Kidney (tissue), 14 donors: Measurements from ENCODE around the gene CSTB. TPM values are rescaled to one million over a fixed set of nuclear protein-coding genes. Genes with fewer than 3 reads are reported as not detected.

Experiments
- DNase-seq, 5 donors: peaks; one replicate each; pipeline ENCODE4 v3.0.0-alpha.2; 2013 to 2020
- FAIRE-seq: peaks from 2 replicates; lab custom pipeline; 2012; peaks lifted over from hg19 to GRCh38; lab: Jason Lieb, UNC
- H3K27ac ChIP-seq, 2 donors: one replicate each; pipeline ENCODE4 v1.7.0; 2013; ENCODE audit warnings: low read depth in 2 of 2, low read length in 2 of 2, inconsistent platforms in 1 of 2
- H3K27me3 ChIP-seq: one replicate; pipeline ENCODE4 v1.7.1; 2013; ENCODE audit warnings: low read length, inconsistent platforms; ENCODE audit not compliant: control insufficient read depth, insufficient read depth
- H3K36me3 ChIP-seq, 3 donors: one replicate each; pipeline versions ENCODE4 v1.7.0 to v1.7.1; 2013; ENCODE audit warnings: low read length in 3 of 3, control low read depth in 1 of 3, inconsistent platforms in 1 of 3; ENCODE audit not compliant: insufficient read depth in 3 of 3, control insufficient read depth in 2 of 3
- H3K4me1 ChIP-seq, 3 donors: one replicate each; pipeline versions ENCODE4 v1.7.0 to v1.7.1; 2013; ENCODE audit warnings: low read length in 3 of 3, inconsistent platforms in 1 of 3, low read depth in 1 of 3; ENCODE audit not compliant: control insufficient read depth in 2 of 3, insufficient read depth in 2 of 3
- H3K4me3 ChIP-seq, 3 donors: one replicate each; pipeline versions ENCODE4 v1.7.0 to v1.8.1; 2013; ENCODE audit warnings: low read length in 3 of 3, control low read depth in 1 of 3, inconsistent platforms in 1 of 3
- H3K9ac ChIP-seq, 3 donors: one replicate each; pipeline versions ENCODE4 v1.7.0 to v1.7.1; 2013; ENCODE audit warnings: low read length in 3 of 3, control low read depth in 1 of 3, inconsistent platforms in 1 of 3
- H3K9me3 ChIP-seq, 3 donors: one replicate each; pipeline versions ENCODE4 v1.7.0 to v1.7.1; 2013; ENCODE audit warnings: low read length in 3 of 3, control low read depth in 1 of 3, inconsistent platforms in 1 of 3; ENCODE audit not compliant: control insufficient read depth in 2 of 3, insufficient read depth in 1 of 3
- intact Hi-C: fragments of 100-400 bp; cut with DNase I; formaldehyde crosslinking; loops from one replicate; pipeline ENCODE4 v1.11.1; 2022
- polyA plus RNA-seq: library from polyadenylated mRNA; stranded (reverse); fragments of 350-450 nt; fragmentation: Illumina TruSeq; extraction: RNeasy Lipid Tissue Mini Kit (QIAGEN cat#74804); gene quantifications from one replicate; pipeline ENCODE4 v1.2.3, GENCODE V29; 2014; ENCODE audit warnings: low read depth, low replicate concordance; ENCODE audit not compliant: insufficient read depth
- total RNA-seq: library from RNA; stranded (reverse); fragmentation: NEBNext Ultra II Directional; extraction: Animal tissue kit (Norgen Biotek cat#: 25700); gene quantifications from one replicate; pipeline ENCODE4 v1.2.1, GENCODE V29; 2021
- TF ChIP-seq, protein P1 (sequence below): IDR thresholded peaks from 3 replicates; pipeline ENCODE4 v1.5.1; 2012; ENCODE audit warnings: mild to moderate bottlenecking, moderate library complexity, borderline replicate concordance; ENCODE audit not compliant: insufficient read depth; ENCODE audit errors: extremely low read depth
- donor health status: control.
- donor health status: control.
- donor health status: control.
- donor health status: control.
- donor health status: control.
- donor health status: DM: yes; HTN: yes; CAD: no.
- donor health status: Normal renal cell carcinoma (clear cell type).

CSTB gene
- total and polyA plus RNA-seq, 2 donors from 2014 or later, result 74.5 to 97.8 TPM

DNA sequence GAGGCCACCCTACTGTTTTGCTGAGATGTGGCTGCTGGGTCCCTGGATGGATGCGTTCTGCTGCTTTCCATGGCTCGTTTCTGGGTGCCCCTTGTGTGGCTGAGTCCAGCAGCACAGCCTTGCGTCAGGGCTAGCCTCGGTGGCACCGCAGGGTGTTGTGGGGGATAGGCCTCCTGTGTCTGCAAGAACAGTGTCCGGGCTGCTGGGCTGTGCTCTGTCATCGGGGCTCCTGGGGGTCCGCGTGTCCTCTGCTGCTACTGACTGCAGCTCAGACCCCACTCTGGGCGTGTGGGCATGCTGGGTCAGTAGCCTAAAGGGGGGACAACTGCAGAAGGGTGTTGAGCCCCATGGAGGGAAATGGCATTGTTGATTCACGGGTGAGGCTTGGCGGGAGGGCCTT is 18.2 kb upstream of the CSTB start:
- TF ChIP-seq, protein P1, sequence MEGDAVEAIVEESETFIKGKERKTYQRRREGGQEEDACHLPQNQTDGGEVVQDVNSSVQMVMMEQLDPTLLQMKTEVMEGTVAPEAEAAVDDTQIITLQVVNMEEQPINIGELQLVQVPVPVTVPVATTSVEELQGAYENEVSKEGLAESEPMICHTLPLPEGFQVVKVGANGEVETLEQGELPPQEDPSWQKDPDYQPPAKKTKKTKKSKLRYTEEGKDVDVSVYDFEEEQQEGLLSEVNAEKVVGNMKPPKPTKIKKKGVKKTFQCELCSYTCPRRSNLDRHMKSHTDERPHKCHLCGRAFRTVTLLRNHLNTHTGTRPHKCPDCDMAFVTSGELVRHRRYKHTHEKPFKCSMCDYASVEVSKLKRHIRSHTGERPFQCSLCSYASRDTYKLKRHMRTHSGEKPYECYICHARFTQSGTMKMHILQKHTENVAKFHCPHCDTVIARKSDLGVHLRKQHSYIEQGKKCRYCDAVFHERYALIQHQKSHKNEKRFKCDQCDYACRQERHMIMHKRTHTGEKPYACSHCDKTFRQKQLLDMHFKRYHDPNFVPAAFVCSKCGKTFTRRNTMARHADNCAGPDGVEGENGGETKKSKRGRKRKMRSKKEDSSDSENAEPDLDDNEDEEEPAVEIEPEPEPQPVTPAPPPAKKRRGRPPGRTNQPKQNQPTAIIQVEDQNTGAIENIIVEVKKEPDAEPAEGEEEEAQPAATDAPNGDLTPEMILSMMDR, result no peak
- no peaks in the 10 kb centered on the region for H3K9me3 ChIP-seq
- FAIRE-seq (no peak), DNase-seq (peak in 1 of 5 donors; percentile 67)
- no peaks in the 10 kb centered on the region for H3K27me3 ChIP-seq
- no peak overlapping the region for H3K9ac ChIP-seq
- intact Hi-C loops, result no loop called here
- peaks cover 0 to 4% (median 4%) of the 10 kb centered on the region in 3 donors for H3K4me1 ChIP-seq
- H3K27ac ChIP-seq, result no peak overlapping the region
- no peak overlapping the region for H3K4me3 ChIP-seq
- H3K36me3 ChIP-seq, result peaks cover 2 to 56% (median 21%) of the 10 kb centered on the region in 3 donors

DNA sequence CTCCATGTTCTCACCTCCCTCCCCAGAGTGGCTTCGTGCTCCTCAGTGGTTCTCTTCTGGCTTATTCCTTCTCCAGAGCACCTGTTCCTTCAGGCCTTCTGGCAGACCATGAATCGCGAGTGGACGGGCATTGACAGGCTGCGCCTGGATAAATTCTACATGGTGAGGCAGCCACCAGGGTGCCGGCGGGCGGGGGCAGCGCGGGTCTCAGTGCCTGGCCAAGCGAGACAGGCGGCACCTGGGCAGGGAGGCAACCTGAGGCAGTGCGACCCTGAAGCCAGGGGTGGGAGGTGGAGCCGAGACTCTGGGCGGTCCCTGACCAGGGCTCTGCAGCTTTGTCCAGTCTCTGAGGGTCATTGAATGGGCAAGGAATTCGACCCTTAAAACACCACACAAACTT is 17.1 kb upstream of the CSTB start:
- Histone ChIP-seq H3K36me3 (peaks cover 2 to 48% (median 15%) of the 10 kb centered on the region in 3 donors), H3K9ac (no peak overlapping the region), H3K27me3 (no peaks in the 10 kb centered on the region), H3K4me1 (peaks cover 0 to 4% (median 4%) of the 10 kb centered on the region in 3 donors), H3K27ac (no peak overlapping the region), H3K4me3 (no peak overlapping the region), H3K9me3 (no peaks in the 10 kb centered on the region)
- intact Hi-C loops, result no loop called here
- FAIRE-seq, result no peak
- peak in 1 of 5 donors; percentile 63 for DNase-seq
- TF ChIP-seq, protein P1, result no peak

DNA sequence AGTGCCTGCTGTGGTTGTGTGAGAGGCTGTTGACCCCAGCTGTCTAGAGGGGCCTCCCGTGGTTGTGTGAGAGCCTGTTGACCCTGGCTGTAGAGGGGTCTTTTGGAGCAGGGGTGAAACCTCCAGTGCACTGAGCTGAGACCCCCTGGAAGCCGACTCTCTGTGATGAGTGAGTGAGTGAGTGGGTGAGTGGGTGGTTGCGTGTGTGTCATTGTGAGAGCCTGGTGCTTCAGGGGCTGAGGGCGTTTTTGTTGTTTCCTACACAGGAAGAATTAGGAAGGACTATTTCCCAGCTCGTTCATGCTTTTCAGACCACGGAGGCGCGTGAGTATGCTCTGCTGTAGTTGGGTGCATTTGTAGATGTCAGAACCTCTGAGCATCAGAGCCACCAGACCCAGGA is 16.3 kb upstream of the CSTB start:
- FAIRE-seq (no peak), DNase-seq (no peak)
- intact Hi-C loops, result no loop called here
- TF ChIP-seq, protein P1, result no peak
- H3K9ac ChIP-seq, result no peak overlapping the region
- no peak overlapping the region for H3K27ac ChIP-seq
- no peak overlapping the region for H3K4me3 ChIP-seq
- peaks cover 0 to 4% (median 4%) of the 10 kb centered on the region in 3 donors for H3K4me1 ChIP-seq
- H3K9me3 ChIP-seq, result no peaks in the 10 kb centered on the region
- H3K36me3 ChIP-seq, result peaks cover 2 to 39% (median 12%) of the 10 kb centered on the region in 3 donors
- no peaks in the 10 kb centered on the region for H3K27me3 ChIP-seq
